OCI-LY7 (cell line): ENCODE measurements around the gene IQCB1.

Source experiments
- EZH2phosphoT487 ChIP-seq: fragments of 200-600 bp; sonication (generic); IDR thresholded peaks from 2 replicates; pipeline ENCODE4 v1.6.1; 2018; ENCODE audit warnings: low read depth, borderline replicate concordance, mild to moderate bottlenecking, mixed run types, antibody characterized with exemption, low read length, moderate library complexity, mixed read lengths
- TF ChIP-seq, protein P1 (sequence below): fragments of 200-600 bp; sonication (generic); conservative IDR thresholded peaks from 2 replicates; pipeline ENCODE4 v1.5.1; 2014; ENCODE audit warnings: mild to moderate bottlenecking, antibody characterized with exemption, low read length, moderate library complexity, mixed read lengths

DNA sequence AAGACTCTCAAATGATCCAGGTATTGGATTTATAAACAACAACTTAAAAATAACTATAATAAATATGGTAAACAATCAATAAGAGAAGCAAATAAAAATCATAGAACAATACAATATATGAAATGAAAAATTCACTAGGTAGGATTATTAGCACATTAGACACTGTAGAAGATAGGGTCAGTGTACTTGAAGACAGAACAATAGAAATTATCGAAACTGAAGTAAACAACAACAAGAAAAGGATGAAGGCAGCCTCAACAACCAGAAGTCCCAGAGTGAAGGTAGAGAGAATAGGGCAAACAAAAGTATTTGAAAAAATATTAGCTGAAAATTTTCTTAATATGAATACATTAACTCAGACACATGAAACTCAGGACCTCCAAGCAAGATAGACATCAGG lies 11.9 kb downstream of the IQCB1 start:
- TF ChIP-seq, protein P1, sequence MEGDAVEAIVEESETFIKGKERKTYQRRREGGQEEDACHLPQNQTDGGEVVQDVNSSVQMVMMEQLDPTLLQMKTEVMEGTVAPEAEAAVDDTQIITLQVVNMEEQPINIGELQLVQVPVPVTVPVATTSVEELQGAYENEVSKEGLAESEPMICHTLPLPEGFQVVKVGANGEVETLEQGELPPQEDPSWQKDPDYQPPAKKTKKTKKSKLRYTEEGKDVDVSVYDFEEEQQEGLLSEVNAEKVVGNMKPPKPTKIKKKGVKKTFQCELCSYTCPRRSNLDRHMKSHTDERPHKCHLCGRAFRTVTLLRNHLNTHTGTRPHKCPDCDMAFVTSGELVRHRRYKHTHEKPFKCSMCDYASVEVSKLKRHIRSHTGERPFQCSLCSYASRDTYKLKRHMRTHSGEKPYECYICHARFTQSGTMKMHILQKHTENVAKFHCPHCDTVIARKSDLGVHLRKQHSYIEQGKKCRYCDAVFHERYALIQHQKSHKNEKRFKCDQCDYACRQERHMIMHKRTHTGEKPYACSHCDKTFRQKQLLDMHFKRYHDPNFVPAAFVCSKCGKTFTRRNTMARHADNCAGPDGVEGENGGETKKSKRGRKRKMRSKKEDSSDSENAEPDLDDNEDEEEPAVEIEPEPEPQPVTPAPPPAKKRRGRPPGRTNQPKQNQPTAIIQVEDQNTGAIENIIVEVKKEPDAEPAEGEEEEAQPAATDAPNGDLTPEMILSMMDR = no peak
- no peak for TF ChIP-seq EZH2phosphoT487
